ENCODE measurements around the gene C1QB.

Gene C1QB

DNA sequence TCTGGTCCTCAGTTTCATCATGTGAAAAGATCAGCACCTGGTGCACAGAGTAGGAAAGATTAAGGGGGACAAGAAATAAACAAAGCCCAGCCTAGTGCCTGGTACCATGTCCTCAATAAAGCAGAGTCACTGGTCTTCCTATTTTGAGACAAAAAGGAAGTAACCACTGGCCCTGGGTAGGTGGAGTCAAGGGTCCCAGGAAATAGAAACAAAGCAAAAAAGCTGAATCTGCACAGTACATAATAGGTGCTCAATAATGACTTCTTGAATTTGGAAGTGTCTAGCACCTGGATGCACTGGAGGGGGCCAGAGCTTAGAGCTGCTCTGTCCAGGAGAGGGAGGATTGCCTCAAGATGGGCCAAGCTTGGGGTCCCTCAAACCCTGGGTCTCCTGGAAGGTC lies 55.7 kb downstream of the C1QB start:
- H3K4me3 ChIP-seq (ENCODE audit: low read depth, low read length): no peak overlapping the region
- no peaks in the 10 kb centered on the region for H3K27me3 ChIP-seq (ENCODE audit: control insufficient read depth, insufficient read depth, low read length)
- H2AFZ ChIP-seq: no peak overlapping the region
- no peaks in the 10 kb centered on the region for H3K9me3 ChIP-seq (ENCODE audit: control insufficient read depth, low read length)
- TF ChIP-seq, protein P1, sequence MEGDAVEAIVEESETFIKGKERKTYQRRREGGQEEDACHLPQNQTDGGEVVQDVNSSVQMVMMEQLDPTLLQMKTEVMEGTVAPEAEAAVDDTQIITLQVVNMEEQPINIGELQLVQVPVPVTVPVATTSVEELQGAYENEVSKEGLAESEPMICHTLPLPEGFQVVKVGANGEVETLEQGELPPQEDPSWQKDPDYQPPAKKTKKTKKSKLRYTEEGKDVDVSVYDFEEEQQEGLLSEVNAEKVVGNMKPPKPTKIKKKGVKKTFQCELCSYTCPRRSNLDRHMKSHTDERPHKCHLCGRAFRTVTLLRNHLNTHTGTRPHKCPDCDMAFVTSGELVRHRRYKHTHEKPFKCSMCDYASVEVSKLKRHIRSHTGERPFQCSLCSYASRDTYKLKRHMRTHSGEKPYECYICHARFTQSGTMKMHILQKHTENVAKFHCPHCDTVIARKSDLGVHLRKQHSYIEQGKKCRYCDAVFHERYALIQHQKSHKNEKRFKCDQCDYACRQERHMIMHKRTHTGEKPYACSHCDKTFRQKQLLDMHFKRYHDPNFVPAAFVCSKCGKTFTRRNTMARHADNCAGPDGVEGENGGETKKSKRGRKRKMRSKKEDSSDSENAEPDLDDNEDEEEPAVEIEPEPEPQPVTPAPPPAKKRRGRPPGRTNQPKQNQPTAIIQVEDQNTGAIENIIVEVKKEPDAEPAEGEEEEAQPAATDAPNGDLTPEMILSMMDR (IDR thresholded peaks at IDR 0.05): no peak
- H3K36me3 ChIP-seq (ENCODE audit: control insufficient read depth, insufficient read depth, low read length): no peaks in the 10 kb centered on the region
- H3K27ac ChIP-seq: no peak overlapping the region
- no peaks in the 10 kb centered on the region for H3K79me2 ChIP-seq
- H3K4me1 ChIP-seq: no peaks in the 10 kb centered on the region
- no peak overlapping the region for H3K4me2 ChIP-seq (ENCODE audit: low read length)
- H3K9ac ChIP-seq: no peak overlapping the region

GRCh38 chr1:22709227-22709626 lies 56.2 kb downstream of the C1QB start:
- no peak overlapping the region for H3K9ac ChIP-seq

DNA sequence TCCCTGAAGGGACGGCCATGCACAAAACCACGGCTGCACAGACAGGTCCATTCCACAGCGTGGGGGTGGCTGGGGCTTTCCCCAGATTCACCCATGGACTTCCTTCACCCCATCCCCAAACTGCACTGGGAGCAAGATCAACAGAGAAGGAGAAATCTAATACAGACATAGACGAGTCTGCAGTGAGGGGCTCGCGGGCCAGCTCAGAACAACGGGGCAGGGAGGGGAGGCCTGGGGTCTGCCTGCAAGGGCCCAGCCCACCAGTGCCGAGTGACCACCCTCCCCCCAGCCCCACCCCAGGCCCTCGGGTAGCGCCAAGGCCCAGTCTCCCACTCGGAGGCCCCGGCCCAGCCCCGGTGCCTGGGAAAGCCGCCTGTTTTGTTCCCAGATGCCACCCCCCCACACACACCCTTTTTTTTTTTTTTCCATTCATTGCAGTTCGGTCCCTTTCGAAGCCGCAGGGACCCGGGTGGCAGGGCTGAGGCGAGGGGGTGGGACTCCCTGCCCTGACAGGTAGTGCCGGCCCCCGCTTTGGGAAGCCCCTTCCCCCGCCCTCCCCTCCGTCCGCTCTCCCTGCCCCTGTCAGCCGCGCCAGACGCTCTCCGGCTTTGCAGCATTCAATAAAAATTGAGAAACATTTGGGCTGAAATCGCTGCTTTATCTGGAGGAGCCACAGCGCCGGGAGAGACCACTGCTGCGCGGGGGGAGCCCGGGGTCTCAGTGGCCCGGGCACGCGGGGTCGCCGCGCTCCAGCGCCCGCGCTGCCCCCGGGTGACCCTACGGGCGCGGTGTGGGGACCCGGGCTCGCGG lies 57.1 kb downstream of the C1QB start:
- peak overlapping the region; percentile 50 for H2AFZ ChIP-seq
- no peak overlapping the region for H3K27ac ChIP-seq
- no peaks in the 10 kb centered on the region for H3K36me3 ChIP-seq (ENCODE audit: control insufficient read depth, insufficient read depth, low read length)
- no peaks in the 10 kb centered on the region for H3K4me1 ChIP-seq
- peak overlapping the region; percentile 65 for H3K4me2 ChIP-seq (ENCODE audit: low read length)
- H3K27me3 ChIP-seq (ENCODE audit: control insufficient read depth, insufficient read depth, low read length): no peaks in the 10 kb centered on the region
- H3K9ac ChIP-seq: no peak overlapping the region
- no peaks in the 10 kb centered on the region for H3K9me3 ChIP-seq (ENCODE audit: control insufficient read depth, low read length)
- H3K4me3 ChIP-seq (ENCODE audit: low read depth, low read length): peak overlapping the region; percentile 16
- no peaks in the 10 kb centered on the region for H3K79me2 ChIP-seq
- TF ChIP-seq, protein P1 (IDR thresholded peaks at IDR 0.05): no peak

More at GRCh38 chr1:22709227-22709626, 56.2 kb downstream of the C1QB start:
- no peak overlapping the region for H3K27ac ChIP-seq
- no peaks in the 10 kb centered on the region for H3K9me3 ChIP-seq (ENCODE audit: control insufficient read depth, low read length)
- H3K27me3 ChIP-seq (ENCODE audit: control insufficient read depth, insufficient read depth, low read length): no peaks in the 10 kb centered on the region
- H3K4me2 ChIP-seq (ENCODE audit: low read length): no peak overlapping the region
- no peaks in the 10 kb centered on the region for H3K4me1 ChIP-seq
- H3K36me3 ChIP-seq (ENCODE audit: control insufficient read depth, insufficient read depth, low read length): no peaks in the 10 kb centered on the region
- no peaks in the 10 kb centered on the region for H3K79me2 ChIP-seq
- no peak overlapping the region for H3K4me3 ChIP-seq (ENCODE audit: low read depth, low read length)
- TF ChIP-seq, protein P1 (IDR thresholded peaks at IDR 0.05): no peak
- H2AFZ ChIP-seq: no peak overlapping the region

- no peaks in the 10 kb centered on the region for H3K4me1 ChIP-seq
- H3K79me2 ChIP-seq: no peaks in the 10 kb centered on the region
- no peak within 1 kb of the TSS for H3K27ac ChIP-seq
- no peaks in the 10 kb centered on the region for H3K36me3 ChIP-seq (ENCODE audit: control insufficient read depth, insufficient read depth, low read length)
- peak within 1 kb of the TSS; percentile 50 for H2AFZ ChIP-seq
- TF ChIP-seq, protein P1 (IDR thresholded peaks at IDR 0.05): no peak
- no peak within 1 kb of the TSS for H3K9ac ChIP-seq
- H3K27me3 ChIP-seq (ENCODE audit: control insufficient read depth, insufficient read depth, low read length): no peaks in the 10 kb centered on the region
- peak within 1 kb of the TSS; percentile 46 for H3K4me3 ChIP-seq (ENCODE audit: low read depth, low read length)
- no peaks in the 10 kb centered on the region for H3K9me3 ChIP-seq (ENCODE audit: control insufficient read depth, low read length)
- peak within 1 kb of the TSS; percentile 71 for H3K4me2 ChIP-seq (ENCODE audit: low read length)
Measured at GRCh38 chr1:22710701-22711049, 57.6 kb downstream of the C1QB start, which contains the start of gene EPHB2. TSS of gene EPHB2 (plus strand) at chr1:22710839. CDS start at chr1:22710983, 144 bp downstream.

DNA sequence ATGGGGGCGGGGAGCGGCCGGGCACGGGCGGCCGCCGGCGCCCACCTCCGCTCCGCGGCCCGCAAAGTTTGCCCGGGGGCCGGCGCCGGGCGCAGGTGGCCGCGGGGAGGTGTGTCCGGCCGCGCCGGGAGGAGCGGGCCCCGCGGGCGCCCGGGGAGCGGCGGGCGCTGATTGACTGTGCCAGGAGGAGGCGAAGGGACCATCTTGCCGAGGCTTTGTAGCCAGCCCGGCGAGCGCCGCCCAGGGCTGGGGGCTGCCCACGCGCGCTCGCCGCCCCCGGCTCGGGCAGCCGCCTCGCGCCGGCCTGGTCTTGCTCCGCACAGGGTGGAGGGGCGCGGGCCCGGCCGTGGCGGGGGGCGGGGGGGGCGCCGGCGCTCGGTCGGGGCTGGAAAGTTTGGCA lies 58.0 kb downstream of the C1QB start:
- peak overlapping the region; percentile 71 for H3K4me2 ChIP-seq (ENCODE audit: low read length)
- no peaks in the 10 kb centered on the region for H3K27me3 ChIP-seq (ENCODE audit: control insufficient read depth, insufficient read depth, low read length)
- H3K36me3 ChIP-seq (ENCODE audit: control insufficient read depth, insufficient read depth, low read length): no peaks in the 10 kb centered on the region
- H2AFZ ChIP-seq: no peak overlapping the region
- no peak overlapping the region for H3K9ac ChIP-seq
- H3K79me2 ChIP-seq: no peaks in the 10 kb centered on the region
- TF ChIP-seq, protein P1 (IDR thresholded peaks at IDR 0.05): no peak
- no peak overlapping the region for H3K27ac ChIP-seq
- no peaks in the 10 kb centered on the region for H3K9me3 ChIP-seq (ENCODE audit: control insufficient read depth, low read length)
- H3K4me3 ChIP-seq (ENCODE audit: low read depth, low read length): no peak overlapping the region
- H3K4me1 ChIP-seq: no peaks in the 10 kb centered on the region

All from parathyroid adenoma (tissue), 2 donors.